GM12878 (cell line): ENCODE results near the gene LEF1. TPM values are rescaled to one million over a fixed set of nuclear protein-coding genes. Genes with fewer than 3 reads are reported as not detected.

Experiments
- ATAC-seq: fragments of 200-7000 bp; cut with Tn5 transposase; 3 replicates; pipeline ENCODE4 v1.9.1; 2020; ENCODE audit warnings: mild to moderate bottlenecking, moderate library complexity
- BruUV-seq: library from RNA; stranded (reverse); fragments of 400-500 nt; replicated peaks from 2 replicates; lab custom pipeline; 2021; lab: Mats Ljungman, UMichigan
- CTCF ChIA-PET: fragments of 300-600 bp; sonication (Branson Sonifier 250); formaldehyde crosslinking; extraction: SDS; loops from one replicate; lab custom pipeline; 2021; ENCODE audit warnings: inconsistent platforms; lab: Yijun Ruan, JAX
- POLR2A ChIA-PET: fragments of 350-600 bp; formaldehyde crosslinking; extraction: SDS; loops from one replicate; lab custom pipeline; 2021; ENCODE audit warnings: inconsistent platforms; lab: Charles Lee
- RAD21 ChIA-PET: fragments of 300-600 bp; sonication (Branson Sonifier 250); formaldehyde crosslinking; loops from one replicate; lab custom pipeline; 2023; ENCODE audit warnings: antibody characterized with exemption; ENCODE audit not compliant: unreplicated experiment; lab: Charles Lee
- SMC1A ChIA-PET: fragments of 300-600 bp; sonication (Branson Sonifier 250); formaldehyde crosslinking; loops from one replicate; lab custom pipeline; 2023; ENCODE audit not compliant: unreplicated experiment, uncharacterized antibody; lab: Charles Lee
- DNase-seq: peaks from one replicate; pipeline ENCODE4 v3.0.0-alpha.2; 2011; ENCODE audit warnings: low read depth, low spot score
- FAIRE-seq: peaks from 3 replicates; lab custom pipeline; 2011; peaks lifted over from hg19 to GRCh38; lab: Jason Lieb, UNC
- H2AFZ ChIP-seq: 2 replicates; pipeline ENCODE4 v1.6.0; 2011; ENCODE audit warnings: low read depth, low read length, control low read depth; ENCODE audit not compliant: control insufficient read depth
- H3K27ac ChIP-seq: 2 replicates; pipeline ENCODE4 v1.5.1; 2011; ENCODE audit warnings: control low read depth; ENCODE audit not compliant: control insufficient read depth, insufficient read depth
- H3K27me3 ChIP-seq, 2 experiments: replicated peaks in 1 of 2; 2 replicates each; pipeline versions ENCODE4 v1.6.0 to v1.6.1; 2011; ENCODE audit warnings: low read length in 1 of 2; ENCODE audit not compliant: control insufficient read depth in 2 of 2, insufficient read depth in 2 of 2
- H3K36me3 ChIP-seq, 2 experiments: 2 replicates each; pipeline ENCODE4 v1.5.1; 2011; ENCODE audit warnings: low read length in 1 of 2; ENCODE audit not compliant: control insufficient read depth in 2 of 2, insufficient read depth in 2 of 2
- H3K4me1 ChIP-seq: 2 replicates; pipeline ENCODE4 v1.6.1; 2011; ENCODE audit warnings: mild to moderate bottlenecking, low read length, moderate library complexity, mixed read lengths; ENCODE audit not compliant: control insufficient read depth, insufficient read depth
- H3K4me2 ChIP-seq: 2 replicates; pipeline ENCODE4 v1.6.0; 2011; ENCODE audit warnings: control low read depth; ENCODE audit not compliant: control insufficient read depth, insufficient read depth
- H3K4me3 ChIP-seq: fragments of 200-600 bp; sonication (generic); 2 replicates; pipeline ENCODE4 v1.5.1; 2016
- H3K79me2 ChIP-seq: 2 replicates; pipeline ENCODE4 v1.6.0; 2011; ENCODE audit warnings: low read length; ENCODE audit not compliant: control insufficient read depth, insufficient read depth
- H3K9ac ChIP-seq: 2 replicates; pipeline ENCODE4 v1.8.0; 2011; ENCODE audit warnings: low read length, control low read depth, mixed read lengths; ENCODE audit not compliant: control insufficient read depth, insufficient read depth
- H3K9me3 ChIP-seq: replicated peaks from 3 replicates; pipeline ENCODE4 v1.5.1; 2011; ENCODE audit warnings: mild to moderate bottlenecking, low read length; ENCODE audit not compliant: control insufficient read depth, insufficient read depth
- H4K20me1 ChIP-seq: 2 replicates; pipeline ENCODE4 v1.6.0; 2011; ENCODE audit not compliant: control insufficient read depth, insufficient read depth
- BCL11A ChIP-seq: IDR thresholded peaks from 2 replicates; pipeline ENCODE4 v1.6.1; 2011; ENCODE audit warnings: low read depth, low read length
- BRCA1 ChIP-seq: IDR thresholded peaks from 2 replicates; pipeline ENCODE4 v1.6.1; 2011; ENCODE audit warnings: low read depth, low read length, improper control_type of control experiment
- CTCF ChIP-seq, 3 experiments: IDR thresholded peaks in 2 of 3; conservative IDR thresholded peaks in 1 of 3; 2 replicates each; pipeline ENCODE4 v1.5.1; 2011; ENCODE audit warnings: low read depth in 3 of 3, low read length in 3 of 3, mild to moderate bottlenecking in 3 of 3, control low read depth in 2 of 3, moderate library complexity in 2 of 3, inconsistent platforms in 1 of 3, mixed read lengths in 1 of 3; ENCODE audit not compliant: control insufficient read depth in 2 of 3, insufficient read depth in 1 of 3; ENCODE audit errors: extremely low read depth in 1 of 3
- E4F1 ChIP-seq: fragments of 450-650 bp; IDR thresholded peaks from 2 replicates; pipeline ENCODE4 v1.6.1; 2018; ENCODE audit warnings: borderline replicate concordance, mild to moderate bottlenecking; ENCODE audit not compliant: partially characterized antibody
- GABPA ChIP-seq: IDR thresholded peaks from 2 replicates; pipeline ENCODE4 v1.6.1; 2014; ENCODE audit warnings: antibody characterized with exemption, low read depth, mild to moderate bottlenecking, inconsistent platforms
- IRF3 ChIP-seq: fragments of 450-650 bp; IDR thresholded peaks from 2 replicates; pipeline ENCODE4 v1.6.1; 2014; ENCODE audit warnings: mild to moderate bottlenecking
- PAX8 ChIP-seq: fragments of 450-650 bp; IDR thresholded peaks from 2 replicates; pipeline ENCODE4 v1.6.1; 2017; ENCODE audit warnings: mild to moderate bottlenecking, moderate library complexity
- PML ChIP-seq: IDR thresholded peaks from 2 replicates; pipeline ENCODE4 v1.6.1; 2012; ENCODE audit warnings: low read length, inconsistent platforms
- POLR2AphosphoS2 ChIP-seq: IDR thresholded peaks from 2 replicates; pipeline ENCODE4 v1.6.1; 2011; ENCODE audit warnings: low read depth, mild to moderate bottlenecking, low read length, improper control_type of control experiment, moderate library complexity
- WGBS: methylation state at CpG from one replicate; pipeline ENCODE4 v1.1.6; 2016; ENCODE audit warnings: low lambda C conversion rate; ENCODE audit not compliant: insufficient replicate concordance, insufficient coverage; ENCODE audit errors: missing lambda C conversion rate; 5-methylcytosine and 5-hydroxymethylcytosine counted together
- in situ Hi-C: fragments of 300-500 bp; cut with MboI; formaldehyde crosslinking; loops from 9 replicates; pipeline ENCODE4 v1.14.3; 2018; ENCODE audit warnings: mixed read lengths
- intact Hi-C: fragments of 100-400 bp; cut with micrococcal nuclease; formaldehyde crosslinking; loops from one replicate; pipeline ENCODE4 v1.14.2; 2022; ENCODE audit not compliant: unreplicated experiment
- polyA plus RNA-seq, 11 experiments: library from polyadenylated mRNA; depleted of rRNA in 4 of 11; unstranded in 6 of 11; stranded (reverse) in 5 of 11; fragments of >200 nt; fragmentation: Nextera tagmentation in 4 of 11; fragmentation: Illumina TruSeq in 1 of 11; extraction: Ambion mirVana in 4 of 11; extraction: Trizol in 1 of 11; gene quantifications; 1 replicate in 1 of 11; 2 replicates in 10 of 11; pipeline versions ENCODE4 v1.2.1 to v1.2.3, GENCODE V29; 2011 to 2016; ENCODE audit warnings: inconsistent platforms in 2 of 11, missing spikeins in 2 of 11, low read depth in 1 of 11
- total RNA-seq, 4 experiments: library from RNA; depleted of rRNA in 3 of 4; stranded (reverse); fragments of >200 nt in 3 of 4; fragmentation: Illumina TruSeq in 1 of 4; extraction: Trizol in 1 of 4; gene quantifications; 2 replicates each; pipeline versions ENCODE4 v1.2.1 to v1.2.3, GENCODE V29; 2013 to 2021

The LEF1 gene
- total and polyA plus RNA-seq, 10 of the 15 experiments (the other 5 are each of a cell fraction or from before 2014, with no cell fraction given) = 10.2 to 38.1 (median 19.5) TPM

GRCh38 chr4:108180513-108180912 is 11.8 kb upstream of the LEF1 start:
- H3K9ac ChIP-seq = no peak overlapping the region
- no TSS peak for BruUV-seq
- RAD21 ChIA-PET = no interaction called here

More at GRCh38 chr4:108180513-108180912, 11.8 kb upstream of the LEF1 start:
- intact Hi-C loops (loop anchor here (10.0 kb wide), 1 partner anchor 384 kb away; no protein-coding TSS in a partner anchor), in situ Hi-C loops (no loop called here)
- Histone ChIP-seq H3K27ac (no peak overlapping the region), H3K4me2 (no peak overlapping the region), H3K9me3 (no peaks in the 10 kb centered on the region), H3K27me3 (no peaks in the 10 kb centered on the region; a peak in 2 of 4 replicates), H4K20me1 (no peaks in the 10 kb centered on the region), H3K36me3 (no peaks in the 10 kb centered on the region), H3K4me3 (no peak overlapping the region), H2AFZ (no peak overlapping the region), H3K4me1 (no peaks in the 10 kb centered on the region), H3K79me2 (no peaks in the 10 kb centered on the region)
- DNase-seq (no peak), FAIRE-seq (no peak), ATAC-seq (no peak)
- TF ChIP-seq IRF3 = no peak
- no peak for TF ChIP-seq BCL11A
- TF ChIP-seq BRCA1 = no peak
- TF ChIP-seq PAX8 = no peak
- no peak for TF ChIP-seq GABPA
- no peak for TF ChIP-seq CTCF (IDR thresholded peaks at IDR 0.05 in 2 of 3, conservative IDR thresholded peaks at IDR 0.05 in 1 of 3; ENCODE audit: control insufficient read depth in 2 of 3, extremely low read depth in 1 of 3, insufficient read depth in 1 of 3, low read depth in 3 of 3, low read length in 3 of 3)
- no peak for TF ChIP-seq POLR2AphosphoS2
- no peak for TF ChIP-seq E4F1
- no peak for TF ChIP-seq PML
- ChIA-PET CTCF (interaction anchor here (0.5 to 2.4 kb wide), 4 partner anchors 44 to 161 kb away, joined by 3 to 25 read pairs (median 6); no protein-coding TSS in a partner anchor), SMC1A (interaction anchor here (0.9 to 2.0 kb wide), 3 partner anchors 21 to 162 kb away, joined by 3 to 6 read pairs (median 4); no protein-coding TSS in a partner anchor), POLR2A (no interaction called here)
- WGBS = 0% methylated on average over 1 of the region's 1 CpG
